Measurements from ENCODE around the gene TAS2R60. TPM values are rescaled to one million over a fixed set of nuclear protein-coding genes. Genes with fewer than 3 reads are reported as not detected.

The TAS2R60 gene
- total RNA-seq, 1 experiment from 2014 or later = not detected

- no peak overlapping the region for H3K14ac ChIP-seq (ENCODE audit: insufficient read depth, low read length)
- H2BK20ac ChIP-seq (ENCODE audit: low read depth, low read length, poor library complexity, severe bottlenecking) = no peak overlapping the region
- Mint-ChIP-seq H3K27me3 (ENCODE audit: low read depth) (no peaks in the 10 kb centered on the region), H3K27ac (no peak overlapping the region), H3K36me3 (ENCODE audit: insufficient read depth in 1 of 3, low read depth in 3 of 3) (peaks cover 0 to 2% (median 0%) of the 10 kb centered on the region in 3 experiments; a peak in 2 of 7 replicates), H3K9me3 (no peaks in the 10 kb centered on the region), H3K4me3 (no peak overlapping the region), H3K4me1 (no peaks in the 10 kb centered on the region)
- no peak overlapping the region for H2BK120ac ChIP-seq (ENCODE audit: low read depth, low read length, poor library complexity, severe bottlenecking)
- no peak overlapping the region for H2BK12ac ChIP-seq (ENCODE audit: insufficient read length, low read depth, low read length)
- H3K27ac ChIP-seq (ENCODE audit: insufficient read length, low read depth, low read length) = no peak overlapping the region
- H2BK5ac ChIP-seq (ENCODE audit: insufficient read length, low read length) = no peak overlapping the region
- no peaks in the 10 kb centered on the region for H3K9me3 ChIP-seq (ENCODE audit: control insufficient read depth, low read depth, low read length)
- H3K79me2 ChIP-seq (ENCODE audit: insufficient read depth, low read length) = no peaks in the 10 kb centered on the region
- no peak overlapping the region for H3K23ac ChIP-seq (ENCODE audit: insufficient read length, low read depth, low read length)
- no peak overlapping the region for H3K56ac ChIP-seq (ENCODE audit: insufficient read length, low read depth, low read length)
- H3K4me1 ChIP-seq (ENCODE audit: insufficient read depth, low read length) = no peaks in the 10 kb centered on the region
- no peak for TF ChIP-seq CTCF (conservative IDR thresholded peaks at IDR 0.05)
- H2AFZ ChIP-seq (ENCODE audit: low read length) = no peak overlapping the region
- no peak for DNase-seq
- H4K20me1 ChIP-seq (ENCODE audit: control insufficient read depth, insufficient read depth, insufficient read length) = no peaks in the 10 kb centered on the region
- H3K4me2 ChIP-seq (ENCODE audit: insufficient read depth, insufficient read length, low read length) = no peak overlapping the region
- no peak overlapping the region for H2BK15ac ChIP-seq (ENCODE audit: low read depth, low read length)
- no peak overlapping the region for H3K9ac ChIP-seq (ENCODE audit: extremely low read depth, insufficient read length, low read length)
- no peak overlapping the region for H3K18ac ChIP-seq (ENCODE audit: insufficient read length, low read depth, low read length)
- H3K23me2 ChIP-seq (ENCODE audit: insufficient read length, low read depth, low read length, poor library complexity, severe bottlenecking) = no peaks in the 10 kb centered on the region
- H4K91ac ChIP-seq (ENCODE audit: insufficient read length, low read depth, low read length) = no peak overlapping the region
- H3K4ac ChIP-seq (ENCODE audit: low read depth, low read length) = no peak overlapping the region
- H3K79me1 ChIP-seq (ENCODE audit: insufficient read depth, low read depth, low read length, poor library complexity, severe bottlenecking) = no peaks in the 10 kb centered on the region
- H4K8ac ChIP-seq (replicated peaks; ENCODE audit: insufficient read length, low read depth, low read length) = no peak overlapping the region
- no peak overlapping the region for H4K5ac ChIP-seq (ENCODE audit: insufficient read length, low read depth, low read length)
- H2AK5ac ChIP-seq (ENCODE audit: insufficient read length, low read length) = no peak overlapping the region
- no peaks in the 10 kb centered on the region for H3K27me3 ChIP-seq (ENCODE audit: insufficient read depth, low read length)
- WGBS (ENCODE audit: extremely low coverage, insufficient read length, low lambda C conversion rate) = no CpG with 5 or more reads among the region's 3 CpGs
- H3T11ph ChIP-seq (ENCODE audit: low read length) = no peak overlapping the region
Measured at GRCh38 chr7:143447466-143447865, 4.2 kb downstream of the TAS2R60 start.
